ENCODE measurements around the gene NMT1.

Gene NMT1

GRCh38 chr17:45060797-45061605 lies at the start of gene NMT1:
NMT1 (plus strand) TSS chr17:45061317; CDS start chr17:45061330, 13 bp downstream.
- peak; percentile 99 for DNase-seq

- no peak for DNase-seq
Measured at GRCh38 chr17:45011767-45012166, 49.4 kb upstream of the NMT1 start.

DNA sequence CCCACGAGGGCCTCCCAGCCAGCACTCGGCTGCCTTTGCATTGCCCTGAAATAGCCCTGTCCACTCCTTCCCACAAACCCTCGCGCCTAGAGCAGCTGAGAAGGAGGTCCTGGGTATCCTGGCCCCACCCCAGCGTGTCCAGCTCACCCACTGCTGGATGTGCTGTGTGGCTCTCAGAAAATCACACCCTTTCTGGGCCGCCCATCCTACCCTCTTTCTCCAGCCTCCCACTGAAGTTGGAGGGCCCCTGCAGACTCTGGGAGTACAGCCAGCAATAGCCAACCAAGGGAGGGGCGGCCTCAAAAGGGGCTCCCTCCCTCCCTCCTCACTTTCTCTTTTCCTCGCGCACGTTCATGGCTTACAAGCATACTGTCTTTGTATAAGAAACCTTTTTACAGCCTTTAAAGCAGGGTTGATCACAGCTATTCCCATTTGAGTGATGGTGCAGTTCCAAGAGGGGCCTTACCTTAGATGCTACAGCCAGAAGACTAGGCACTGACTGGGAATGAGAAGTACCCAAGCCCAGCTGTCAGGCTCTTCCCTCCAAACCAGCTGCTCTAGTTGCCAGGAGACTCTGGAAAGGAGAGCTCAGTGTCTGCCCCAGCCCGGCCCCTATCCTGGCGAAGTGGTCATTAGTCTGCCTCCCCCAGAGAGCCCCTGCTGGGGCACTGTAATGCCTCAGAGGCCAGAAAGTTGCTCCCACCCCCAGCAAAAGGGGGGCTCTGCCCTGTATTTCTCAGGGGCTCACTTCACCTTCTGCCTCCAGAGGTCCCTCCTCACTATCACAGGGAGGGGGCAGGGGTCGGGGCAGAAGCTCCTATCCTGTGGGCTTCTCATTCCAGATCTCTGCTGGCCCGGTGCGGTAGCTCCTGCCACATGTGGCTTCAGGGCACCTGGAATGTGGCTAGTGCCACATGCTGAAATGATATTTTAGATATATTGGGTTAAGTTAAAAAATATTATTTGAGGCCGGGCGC lies 47.8 kb upstream of the NMT1 start:
- DNase-seq = no peak

GRCh38 chr17:45016237-45016636 lies 44.9 kb upstream of the NMT1 start:
- DNase-seq = no peak

GRCh38 chr17:45016823-45017222 lies 44.3 kb upstream of the NMT1 start:
- no peak for DNase-seq

DNA sequence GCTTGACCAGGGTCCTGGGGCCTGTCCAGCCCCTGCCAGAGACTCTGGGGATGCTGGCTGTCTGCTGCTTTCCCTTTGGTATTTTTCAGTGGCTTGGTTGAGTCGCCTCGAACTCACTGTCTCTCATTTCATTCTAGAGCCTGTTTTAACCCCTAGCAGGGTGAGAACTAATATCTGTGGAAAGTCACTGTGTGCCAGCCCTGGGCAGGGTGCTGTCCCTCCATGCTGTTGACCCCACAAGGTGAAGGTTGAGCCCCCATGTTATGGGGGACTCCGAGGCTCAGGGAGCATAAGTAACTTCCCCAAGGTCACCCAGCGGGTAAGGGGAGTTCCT lies 42.6 kb upstream of the NMT1 start:
- DNase-seq = no peak

- peak; percentile 68 for DNase-seq
Measured at GRCh38 chr17:45018848-45019711, 42.0 kb upstream of the NMT1 start.

- DNase-seq = no peak
Measured at GRCh38 chr17:45020354-45021138, 40.6 kb upstream of the NMT1 start.

GRCh38 chr17:45021607-45022287 lies 39.4 kb upstream of the NMT1 start:
- DNase-seq = peak; percentile 78

- no peak for DNase-seq
Measured at GRCh38 chr17:45022288-45022648, 38.8 kb upstream of the NMT1 start.

- DNase-seq = no peak
Measured at GRCh38 chr17:45022655-45023339, 38.3 kb upstream of the NMT1 start.

- DNase-seq = no peak
Measured at GRCh38 chr17:45029096-45029495, 32.0 kb upstream of the NMT1 start.

- no peak for DNase-seq
Measured at GRCh38 chr17:45029758-45030423, 31.2 kb upstream of the NMT1 start.

GRCh38 chr17:45030733-45031132 lies 30.4 kb upstream of the NMT1 start:
- DNase-seq = no peak

- no peak for DNase-seq
Measured at GRCh38 chr17:45031231-45032173, 29.6 kb upstream of the NMT1 start.

DNA sequence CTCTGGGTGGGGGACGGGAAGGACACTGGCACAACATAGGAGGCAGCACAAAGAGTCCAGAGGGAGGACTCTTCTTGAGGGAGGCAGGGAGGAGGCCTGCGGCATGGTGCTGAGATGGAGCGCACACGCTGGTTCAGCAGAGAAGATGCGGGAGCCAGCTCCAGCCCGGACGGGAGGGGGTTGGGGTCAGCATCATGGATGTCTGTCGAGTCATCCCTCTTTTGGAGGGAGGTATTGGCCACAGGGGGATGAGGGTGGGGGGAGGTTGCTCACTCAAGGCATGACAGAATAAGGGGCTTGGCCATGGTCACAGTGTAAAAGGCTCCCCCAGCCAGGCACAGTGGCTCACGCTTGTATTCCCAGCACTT lies 29.0 kb upstream of the NMT1 start:
- no peak for DNase-seq

DNA sequence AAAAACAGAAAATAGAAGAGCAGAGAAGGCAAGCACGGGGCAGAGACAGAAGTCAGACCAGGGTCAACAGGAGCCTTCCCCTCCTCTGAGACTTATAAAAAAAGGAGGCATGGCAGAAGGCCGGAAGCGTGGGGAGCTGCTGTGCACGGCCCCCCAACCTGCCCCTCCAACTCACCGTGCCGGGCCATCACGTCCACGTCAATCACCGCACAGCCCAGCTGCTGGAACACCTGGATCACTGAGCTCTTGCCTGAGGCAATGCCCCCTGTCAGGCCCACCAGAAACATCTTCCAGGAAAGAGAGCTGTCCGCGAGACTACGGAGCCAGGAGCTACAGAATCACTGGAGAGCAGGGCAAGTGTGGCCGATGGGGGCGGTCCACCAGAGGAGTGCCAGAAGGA lies 26.5 kb upstream of the NMT1 start:
- no peak for DNase-seq

GRCh38 chr17:45035848-45036247 lies 25.3 kb upstream of the NMT1 start:
- DNase-seq = no peak

DNA sequence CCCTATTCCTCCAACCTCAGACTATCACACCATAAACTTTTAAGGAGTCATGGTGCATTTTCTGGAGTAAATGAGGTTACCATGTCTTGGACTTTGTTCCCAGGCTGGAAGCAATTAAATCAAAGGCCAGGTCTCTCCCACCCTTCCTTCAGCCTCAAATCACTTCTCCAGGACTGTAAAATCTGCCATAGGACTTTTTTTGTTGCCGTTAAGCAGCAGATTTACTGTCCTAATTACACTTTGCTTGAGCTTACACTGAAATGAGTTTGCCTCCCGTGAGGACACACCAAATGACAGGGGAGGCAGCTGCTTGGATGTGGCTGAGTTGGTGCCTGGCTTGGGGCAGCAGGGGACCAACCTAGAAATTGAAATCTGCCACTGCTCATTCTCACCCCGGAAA lies 24.4 kb upstream of the NMT1 start:
- no peak for DNase-seq
